Left forelimb (tissue), 1 donor: ENCODE results near the gene ST6GAL1.
"Not testable (repeated sequence)": the region's sequence is repeated elsewhere in the genome, so short reads cannot be mapped to it uniquely, and the experiment has no call there.

Experiments
- DNase-seq: peaks from one replicate; pipeline ENCODE4 v3.0.0-alpha.2; 2018; ENCODE audit warnings: low spot score

The ST6GAL1 gene

GRCh38 chr3:186940967-186941366 is 10.6 kb downstream of the ST6GAL1 start:
- no peak for DNase-seq

GRCh38 chr3:186942168-186942567 is 11.8 kb downstream of the ST6GAL1 start:
- DNase-seq, result no peak

- no peak for DNase-seq
These were observed 15.0 kb downstream of the ST6GAL1 start for GRCh38 chr3:186945255-186945823.

- DNase-seq, result no peak
These were observed 16.5 kb downstream of the ST6GAL1 start for GRCh38 chr3:186946756-186947375.

GRCh38 chr3:186949281-186949982 is 19.1 kb downstream of the ST6GAL1 start:
- no peak for DNase-seq

GRCh38 chr3:186950402-186951093 is 20.2 kb downstream of the ST6GAL1 start:
- DNase-seq, result no peak

GRCh38 chr3:186951640-186952552 is 21.6 kb downstream of the ST6GAL1 start:
- no peak for DNase-seq

GRCh38 chr3:186953011-186953487 is 22.7 kb downstream of the ST6GAL1 start:
- no peak for DNase-seq

- not testable (repeated sequence) for DNase-seq
These were observed 23.8 kb downstream of the ST6GAL1 start for GRCh38 chr3:186953992-186954699.

- DNase-seq, result no peak
These were observed 25.8 kb downstream of the ST6GAL1 start for GRCh38 chr3:186955898-186956696.

GRCh38 chr3:186959029-186959624 is 28.8 kb downstream of the ST6GAL1 start:
- DNase-seq, result no peak

- DNase-seq, result no peak
These were observed 30.0 kb downstream of the ST6GAL1 start for GRCh38 chr3:186960347-186960746.

GRCh38 chr3:186962445-186962844 is 32.1 kb downstream of the ST6GAL1 start:
- DNase-seq, result no peak

- no peak for DNase-seq
These were observed 33.3 kb downstream of the ST6GAL1 start for GRCh38 chr3:186963636-186964035.

GRCh38 chr3:186964071-186964470 is 33.7 kb downstream of the ST6GAL1 start:
- DNase-seq, result no peak

- no peak for DNase-seq
These were observed 34.3 kb downstream of the ST6GAL1 start for GRCh38 chr3:186964616-186965015.

- DNase-seq, result no peak
These were observed 35.0 kb downstream of the ST6GAL1 start for GRCh38 chr3:186965141-186965879.

GRCh38 chr3:186966406-186966805 is 36.1 kb downstream of the ST6GAL1 start:
- no peak for DNase-seq

GRCh38 chr3:186967236-186967635 is 36.9 kb downstream of the ST6GAL1 start:
- DNase-seq, result not testable (repeated sequence)
